Measurements from ENCODE around the gene TOR1B. TPM values are rescaled to one million over a fixed set of nuclear protein-coding genes. Genes with fewer than 3 reads are reported as not detected.

TOR1B gene
- 10 to 100 TPM; 31.6 to 43.1 (median 36.1) TPM for total RNA-seq (2021; fragmentation: NEBNext Ultra II Directional; extraction: Animal tissue kit (Norgen Biotek cat#: 25700))
- long read RNA-seq, transcript TOR1B-201 (5 exons, 2,769 nt): major isoform, 19 of 29 reads
- long read RNA-seq, partial matches to known transcripts: 7 of 29 reads
- long read RNA-seq, other reads (novel, unspliced or antisense): 2 of 29 reads

GRCh38 chr9:129802833-129803675 lies at the start of gene TOR1B:
Gene TOR1B (plus strand): TSS chr9:129803184. CDS start chr9:129803213, 29 bp downstream.
- Mint-ChIP-seq H3K27ac (peak within 1 kb of the TSS; percentile 79), H3K27me3 (ENCODE audit: insufficient read depth) (peaks cover 5% of the 10 kb centered on the region), H3K4me1 (ENCODE audit: low read depth) (peaks cover 15% of the 10 kb centered on the region), H3K36me3 (ENCODE audit: low read depth) (peaks cover 17% of the 10 kb centered on the region), H3K4me3 (peak within 1 kb of the TSS; percentile 92), H3K9me3 (no peaks in the 10 kb centered on the region)
- peak; percentile 76 for DNase-seq
- no peak for TF ChIP-seq CTCF (IDR thresholded peaks at IDR 0.05)

GRCh38 chr9:129755151-129755550 lies 47.8 kb upstream of the TOR1B start:
- H3K27ac Mint-ChIP-seq: no peak overlapping the region
- H3K4me1 Mint-ChIP-seq (ENCODE audit: low read depth): peaks cover 46% of the 10 kb centered on the region
- peaks cover 5% of the 10 kb centered on the region for H3K27me3 Mint-ChIP-seq (ENCODE audit: insufficient read depth)
- DNase-seq: no peak
- no peaks in the 10 kb centered on the region for H3K9me3 Mint-ChIP-seq
- H3K4me3 Mint-ChIP-seq: no peak overlapping the region
- H3K36me3 Mint-ChIP-seq (ENCODE audit: low read depth): no peaks in the 10 kb centered on the region
- TF ChIP-seq CTCF (IDR thresholded peaks at IDR 0.05): no peak

- Mint-ChIP-seq H3K27ac (no peak overlapping the region), H3K4me1 (ENCODE audit: low read depth) (peaks cover 43% of the 10 kb centered on the region), H3K27me3 (ENCODE audit: insufficient read depth) (peaks cover 5% of the 10 kb centered on the region), H3K9me3 (no peaks in the 10 kb centered on the region), H3K4me3 (no peak overlapping the region), H3K36me3 (ENCODE audit: low read depth) (no peaks in the 10 kb centered on the region)
- no peak for DNase-seq
- no peak for TF ChIP-seq CTCF (IDR thresholded peaks at IDR 0.05)
Observed at GRCh38 chr9:129756191-129756590, 46.8 kb upstream of the TOR1B start.

- peaks cover 5% of the 10 kb centered on the region for H3K27me3 Mint-ChIP-seq (ENCODE audit: insufficient read depth)
- H3K36me3 Mint-ChIP-seq (ENCODE audit: low read depth): no peaks in the 10 kb centered on the region
- H3K4me3 Mint-ChIP-seq: no peak overlapping the region
- no peaks in the 10 kb centered on the region for H3K9me3 Mint-ChIP-seq
- DNase-seq: no peak
- no peak for TF ChIP-seq CTCF (IDR thresholded peaks at IDR 0.05)
- H3K4me1 Mint-ChIP-seq (ENCODE audit: low read depth): peaks cover 45% of the 10 kb centered on the region
- H3K27ac Mint-ChIP-seq: no peak overlapping the region
Observed at GRCh38 chr9:129757045-129757444, 45.9 kb upstream of the TOR1B start.

- Mint-ChIP-seq H3K9me3 (no peaks in the 10 kb centered on the region), H3K4me3 (no peak overlapping the region), H3K27me3 (ENCODE audit: insufficient read depth) (peaks cover 5% of the 10 kb centered on the region), H3K4me1 (ENCODE audit: low read depth) (peaks cover 44% of the 10 kb centered on the region), H3K36me3 (ENCODE audit: low read depth) (no peaks in the 10 kb centered on the region), H3K27ac (0 out of 2 replicates have a peak overlapping the region, but pooled peaks have one; percentile 18)
- DNase-seq: no peak
- TF ChIP-seq CTCF (IDR thresholded peaks at IDR 0.05): no peak
Observed at GRCh38 chr9:129759319-129759718, 43.7 kb upstream of the TOR1B start.

Measured in HFFc6 (cell line).